Activated CD4-positive, alpha-beta T cell treated with anti-CD3 and anti-CD28 coated beads, Interleukin-10, Interleukin-2, amounts not matched to agents 100 ng/mL and 50 ng/mL, durations not matched to agents 16 hours and 8 hours (primary cell): ENCODE results near the gene PTPN14.

Source experiments
- DNase-seq: peaks from one replicate; pipeline ENCODE4 v3.0.0-alpha.2; 2020

PTPN14 gene

GRCh38 chr1:214473862-214474261, 77.5 kb downstream of the PTPN14 start:
- no peak for DNase-seq

DNA sequence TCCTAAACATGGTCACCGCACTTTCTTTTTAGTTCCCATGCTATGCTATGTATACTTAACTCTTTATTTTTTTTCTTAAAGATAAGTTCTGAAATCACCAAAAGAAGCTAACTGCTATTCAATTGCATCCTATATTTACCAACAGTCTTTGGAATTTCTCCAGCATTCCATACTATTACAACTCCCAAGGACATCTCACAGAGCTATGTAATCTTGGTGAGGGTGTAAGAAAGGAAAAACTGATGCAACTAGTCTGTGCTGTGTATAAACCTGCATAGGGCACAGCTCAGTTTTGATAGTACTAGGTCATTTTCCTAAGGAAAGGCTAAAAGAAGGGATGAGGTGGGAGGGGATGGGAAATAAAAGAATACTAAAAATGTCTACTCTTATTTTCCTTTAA, 78.0 kb downstream of the PTPN14 start:
- no peak for DNase-seq

DNA sequence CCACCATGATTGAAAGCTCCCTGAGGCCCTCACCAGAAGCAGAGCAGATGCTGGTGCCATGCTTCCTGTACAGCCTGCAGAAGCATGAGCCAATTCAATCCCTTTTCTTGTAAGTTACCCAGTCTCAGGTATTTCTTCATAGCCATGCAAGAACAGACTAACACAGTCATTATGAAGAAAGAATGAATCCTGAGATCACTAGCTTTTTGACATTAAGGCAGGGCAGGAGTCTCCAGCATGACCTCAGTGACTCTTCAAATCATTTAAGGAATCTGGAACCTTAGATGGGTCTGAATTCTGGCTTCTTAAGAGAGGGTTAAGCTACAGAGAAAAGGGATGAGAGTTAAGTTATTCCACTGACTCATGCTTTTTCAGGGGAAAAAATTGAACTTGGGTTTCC, 79.0 kb downstream of the PTPN14 start:
- no peak for DNase-seq

DNA sequence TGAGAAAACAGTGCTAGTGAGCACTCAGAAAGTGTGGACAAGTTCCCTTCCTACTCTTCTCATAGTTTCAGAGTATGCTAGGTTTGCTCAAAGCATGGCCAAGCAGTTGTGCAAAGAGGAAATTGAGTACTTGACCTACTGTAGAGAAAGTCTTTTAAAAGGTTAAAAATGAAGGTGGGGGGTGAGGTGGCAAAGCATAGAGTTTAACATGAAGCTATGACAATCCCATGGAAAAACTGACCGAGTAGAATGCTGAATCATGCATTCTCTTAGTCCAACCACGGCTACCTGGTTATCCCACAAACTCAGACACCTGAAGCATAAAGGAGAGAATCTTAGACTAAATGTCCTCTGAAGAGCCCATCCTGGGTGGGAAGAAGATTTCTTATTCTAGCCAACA, 79.9 kb downstream of the PTPN14 start:
- DNase-seq: no peak

- DNase-seq: no peak
Observed at GRCh38 chr1:214470132-214470531, 81.3 kb downstream of the PTPN14 start.

DNA sequence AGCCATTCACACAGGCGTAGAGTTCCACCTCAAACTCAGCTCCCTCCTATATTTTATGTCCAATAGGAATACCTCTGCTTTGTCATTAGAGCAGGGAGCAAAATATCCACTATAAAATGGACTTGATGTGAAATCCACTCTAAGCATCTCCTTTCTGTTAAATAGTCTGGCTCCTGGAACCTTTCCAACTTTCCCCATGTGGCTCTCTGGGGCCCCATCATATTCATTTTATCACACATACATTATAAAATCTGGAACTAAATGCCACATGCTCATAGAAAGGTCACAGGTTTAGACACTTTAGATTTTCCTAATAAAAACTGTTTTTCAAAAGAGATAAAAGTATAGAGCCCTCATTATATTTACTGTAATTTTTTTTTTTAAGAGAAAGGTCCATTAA, 82.1 kb downstream of the PTPN14 start:
- no peak for DNase-seq

DNA sequence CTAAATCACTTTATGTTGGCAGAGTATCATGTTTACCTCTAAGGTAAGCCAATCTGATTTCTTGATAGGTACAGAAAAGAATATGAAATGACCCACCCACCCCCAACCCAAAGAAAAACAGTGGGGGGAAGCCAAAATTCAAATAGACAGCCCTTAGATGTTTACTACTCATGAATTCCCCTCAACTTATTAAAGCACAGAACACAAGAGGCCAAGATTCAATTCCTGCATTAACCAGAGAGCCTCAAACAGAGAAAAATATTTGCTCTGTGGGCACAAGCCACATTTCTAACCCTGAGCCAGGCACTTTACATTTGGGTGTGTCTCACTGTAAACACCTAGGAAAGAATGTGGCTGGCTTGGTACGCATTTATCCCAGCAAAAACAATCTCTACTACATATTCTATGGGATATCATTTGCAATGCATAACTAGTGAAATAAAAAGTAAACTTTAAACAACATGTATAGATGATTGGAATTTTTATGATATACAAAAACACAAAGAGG, 84.3 kb downstream of the PTPN14 start:
- no peak for DNase-seq

GRCh38 chr1:214466403-214467077, 84.9 kb downstream of the PTPN14 start:
- no peak for DNase-seq

- no peak for DNase-seq
Observed at GRCh38 chr1:214464445-214465287, 86.7 kb downstream of the PTPN14 start.

GRCh38 chr1:214463596-214463995, 87.8 kb downstream of the PTPN14 start:
- DNase-seq: no peak

DNA sequence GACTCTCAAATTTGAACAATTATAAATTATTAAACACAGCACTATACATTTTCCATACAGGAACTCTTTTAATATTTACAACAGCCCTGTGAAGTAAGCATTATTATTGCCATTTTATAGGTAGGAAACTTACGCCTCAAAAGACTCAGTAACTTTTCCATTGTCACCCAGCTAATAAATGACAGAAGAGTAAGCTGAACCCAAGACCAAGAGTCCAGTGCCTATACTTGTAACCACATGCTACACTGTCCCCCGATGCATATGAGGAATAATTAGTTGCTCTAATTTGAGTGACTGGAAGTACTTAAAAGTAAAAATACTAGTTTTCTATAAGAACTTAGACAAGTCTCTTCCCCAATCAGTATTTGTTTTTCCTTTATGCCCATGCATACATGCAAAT, 88.5 kb downstream of the PTPN14 start:
- DNase-seq: no peak

GRCh38 chr1:214461305-214461704, 90.1 kb downstream of the PTPN14 start:
- no peak for DNase-seq

DNA sequence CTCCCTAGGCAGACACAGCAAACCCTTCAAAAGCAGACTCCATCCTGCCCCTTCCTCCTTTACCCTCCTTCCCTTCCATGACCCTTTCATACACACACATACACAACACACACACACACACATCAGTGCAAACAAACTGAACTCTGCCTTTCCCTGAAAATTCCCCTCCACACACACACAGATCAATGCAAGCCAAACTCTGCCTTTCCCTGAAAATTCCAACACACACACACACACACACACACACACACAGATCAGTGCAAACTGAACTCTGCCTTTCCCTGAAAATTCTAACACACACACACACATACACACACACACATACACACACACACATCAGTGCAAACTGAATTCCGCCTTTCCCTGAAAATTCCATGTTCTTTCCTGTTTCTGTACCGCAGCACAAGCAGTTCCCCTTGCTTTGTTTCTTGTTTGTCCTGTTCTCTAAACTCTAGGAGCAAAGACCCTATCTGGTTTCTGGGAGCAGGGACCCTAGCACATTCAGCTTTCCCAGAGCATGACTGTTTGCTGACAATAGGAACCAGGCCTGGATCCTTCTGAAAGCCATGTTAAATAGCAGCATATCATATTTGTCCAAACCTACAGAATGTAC, 91.0 kb downstream of the PTPN14 start:
- DNase-seq: no peak

GRCh38 chr1:214459895-214460294, 91.5 kb downstream of the PTPN14 start:
- no peak for DNase-seq

DNA sequence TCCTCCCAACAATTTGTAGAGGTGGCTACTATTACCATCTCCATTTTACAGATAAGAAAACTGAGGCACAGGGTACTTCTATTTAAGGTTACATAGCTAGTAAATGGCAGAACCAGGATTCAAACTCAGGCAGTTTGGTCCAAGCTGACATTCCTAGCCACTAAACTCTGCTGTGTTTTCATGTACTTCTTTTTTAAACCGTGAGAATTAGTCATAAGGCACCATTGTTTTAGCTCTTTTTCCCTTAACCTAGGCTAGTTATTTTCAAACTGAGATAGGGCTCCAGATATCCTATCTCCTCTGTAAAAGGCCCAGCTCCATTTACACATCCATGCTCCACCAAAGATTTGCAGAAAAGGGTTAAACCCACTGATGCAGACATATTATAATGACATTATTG, 92.9 kb downstream of the PTPN14 start:
- DNase-seq: no peak

GRCh38 chr1:214455971-214456867, 95.2 kb downstream of the PTPN14 start:
- no peak for DNase-seq

DNA sequence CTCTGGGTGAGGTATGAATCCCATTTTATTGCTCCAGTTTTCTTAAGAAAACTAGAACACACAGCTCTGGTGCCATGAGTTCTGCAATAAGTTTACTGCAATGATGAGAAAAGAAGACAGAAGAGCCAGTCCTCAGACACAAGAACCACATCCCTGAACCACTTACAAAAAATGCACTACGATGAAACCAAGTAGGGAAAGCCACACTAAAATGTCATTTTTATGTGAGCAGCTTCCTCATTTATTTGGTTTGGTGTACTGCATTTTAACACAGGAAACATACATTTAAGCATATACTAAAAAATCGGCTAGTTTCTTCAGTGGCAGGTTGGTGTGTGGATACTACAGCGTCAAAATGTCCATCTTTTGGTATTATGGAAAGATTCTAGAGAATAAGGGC, 95.9 kb downstream of the PTPN14 start:
- no peak for DNase-seq

DNA sequence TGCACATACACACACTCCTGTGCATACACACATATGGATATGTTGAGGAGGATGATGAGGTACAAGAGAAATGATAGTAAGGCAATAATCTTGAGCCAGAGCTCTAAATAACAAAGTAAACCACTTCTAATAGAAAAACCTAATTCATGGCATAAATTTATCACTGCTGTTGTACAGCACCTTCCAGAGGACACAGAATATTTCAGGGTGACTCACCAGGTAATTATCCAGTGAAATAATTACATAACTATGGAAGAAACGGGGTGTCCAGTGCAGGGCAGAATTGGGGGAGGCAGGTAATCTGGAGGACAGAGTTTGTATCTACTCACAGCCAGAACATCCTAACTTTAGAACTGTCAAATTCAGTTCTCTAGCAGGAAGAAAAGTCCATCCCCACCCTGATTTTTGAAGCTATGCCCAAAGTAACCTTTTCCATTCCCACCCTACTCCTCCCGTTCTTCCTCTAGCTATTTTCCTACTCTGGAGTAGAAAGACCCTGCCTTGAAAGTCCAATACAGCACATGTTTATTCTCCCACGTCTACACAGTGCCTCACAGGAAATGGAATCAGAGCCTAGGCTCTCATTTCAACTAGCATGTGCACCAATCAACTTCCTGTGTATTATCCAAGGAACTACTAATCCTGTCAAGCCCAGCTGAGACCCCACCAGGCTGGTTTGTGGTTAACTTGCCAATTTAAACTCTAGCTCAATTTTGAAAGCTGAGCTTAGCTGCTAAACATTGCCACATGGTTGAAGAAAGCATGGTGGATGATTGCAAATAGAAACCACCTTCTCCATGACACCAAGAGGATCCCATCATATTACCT, 96.6 kb downstream of the PTPN14 start:
- no peak for DNase-seq

DNA sequence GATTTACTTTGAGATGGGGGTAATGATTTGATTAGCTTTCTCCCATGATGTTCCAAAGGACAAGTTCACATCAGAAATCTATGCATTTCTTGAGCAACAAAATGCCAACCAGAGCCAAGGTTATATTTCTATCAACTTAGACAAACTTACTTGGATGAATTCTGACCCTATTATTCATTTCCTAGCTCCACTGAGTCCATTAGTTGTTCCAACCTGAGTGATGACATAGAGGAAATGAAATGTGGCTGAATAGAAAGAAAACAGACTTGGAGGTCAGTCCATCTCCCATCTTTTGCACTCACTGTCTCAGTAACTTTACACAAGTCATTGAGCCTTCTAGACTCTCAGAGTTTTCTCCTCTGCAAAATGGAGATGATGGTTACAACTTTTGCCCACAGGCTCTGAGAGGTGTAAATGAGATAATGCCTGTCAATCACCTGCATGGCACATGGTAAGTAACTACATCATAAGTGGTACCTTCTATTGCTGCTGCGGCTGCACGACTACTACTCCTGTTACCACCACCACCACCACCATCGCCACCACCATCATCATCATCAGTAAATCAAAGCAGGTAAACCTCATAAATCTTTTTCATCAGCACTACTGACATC, 98.2 kb downstream of the PTPN14 start:
- DNase-seq: no peak

- DNase-seq: no peak
Observed at GRCh38 chr1:214452152-214452784, 99.1 kb downstream of the PTPN14 start.

DNA sequence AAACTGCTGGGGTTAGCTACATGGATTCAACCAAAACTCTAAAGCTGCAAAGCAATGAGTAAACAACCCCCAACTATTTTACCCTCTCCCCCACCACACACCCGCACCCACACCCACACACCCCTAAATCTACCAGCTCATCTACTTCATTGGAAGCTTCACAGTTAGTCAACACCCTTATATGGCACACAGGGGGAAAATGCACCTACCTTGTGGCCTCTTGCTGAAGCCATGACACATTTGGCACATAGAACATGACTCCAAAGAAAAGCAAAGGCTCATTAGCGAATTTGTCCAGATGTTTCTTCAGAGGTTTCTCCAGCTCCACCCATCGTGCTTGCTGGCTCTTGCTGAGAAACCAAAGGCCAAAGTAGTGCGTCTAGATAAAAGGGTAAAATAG, 99.8 kb downstream of the PTPN14 start:
- peak; percentile 36 for DNase-seq
